Hindlimb muscle (tissue), 1 donor: ENCODE results near the gene JPH3. TPM values are rescaled to one million over a fixed set of nuclear protein-coding genes. Genes with fewer than 3 reads are reported as not detected.

Source experiments
- DNase-seq: peaks from one replicate; pipeline ENCODE4 v3.0.0-alpha.2; 2013
- polyA plus RNA-seq: library from polyadenylated mRNA; unstranded; fragments of 120-200 nt; gene quantifications from one replicate; pipeline ENCODE4 v1.2.1, GENCODE V29; 2013; ENCODE audit not compliant: insufficient read length

Gene JPH3
- polyA plus RNA-seq, 1 donor: 0.39 TPM

- no peak for DNase-seq
These were observed 25.4 kb downstream of the JPH3 start for GRCh38 chr16:87627542-87628245.

GRCh38 chr16:87628246-87628923, 26.1 kb downstream of the JPH3 start:
- DNase-seq: no peak

- DNase-seq: no peak
These were observed 26.6 kb downstream of the JPH3 start for GRCh38 chr16:87628940-87629339.

- no peak for DNase-seq
These were observed 28.8 kb downstream of the JPH3 start for GRCh38 chr16:87631067-87631466.

- no peak for DNase-seq
These were observed 32.1 kb downstream of the JPH3 start for GRCh38 chr16:87634411-87634810.

- DNase-seq: no peak
These were observed 33.3 kb downstream of the JPH3 start for GRCh38 chr16:87635541-87636049.

GRCh38 chr16:87636050-87636684, 33.9 kb downstream of the JPH3 start:
- peak; percentile 64 for DNase-seq

- DNase-seq: no peak
These were observed 34.4 kb downstream of the JPH3 start for GRCh38 chr16:87636741-87637140.

- no peak for DNase-seq
These were observed 35.0 kb downstream of the JPH3 start for GRCh38 chr16:87637357-87637756.

- no peak for DNase-seq
These were observed 36.4 kb downstream of the JPH3 start for GRCh38 chr16:87638736-87639135.

- DNase-seq: no peak
These were observed 39.4 kb downstream of the JPH3 start for GRCh38 chr16:87641721-87642120.

GRCh38 chr16:87642491-87642890, 40.2 kb downstream of the JPH3 start:
- DNase-seq: no peak

- DNase-seq: no peak
These were observed 41.9 kb downstream of the JPH3 start for GRCh38 chr16:87644186-87644585.

- DNase-seq: no peak
These were observed 42.3 kb downstream of the JPH3 start for GRCh38 chr16:87644596-87644995.

- DNase-seq: no peak
These were observed 43.5 kb downstream of the JPH3 start for GRCh38 chr16:87645802-87646201.

GRCh38 chr16:87647431-87648185, 45.3 kb downstream of the JPH3 start:
- DNase-seq: no peak

GRCh38 chr16:87648236-87648635, 45.9 kb downstream of the JPH3 start:
- no peak for DNase-seq

GRCh38 chr16:87648698-87649487, 46.6 kb downstream of the JPH3 start:
- DNase-seq: no peak

GRCh38 chr16:87652386-87652785, 50.1 kb downstream of the JPH3 start:
- no peak for DNase-seq

GRCh38 chr16:87652799-87653198, 50.5 kb downstream of the JPH3 start:
- no peak for DNase-seq

- DNase-seq: no peak
These were observed 50.9 kb downstream of the JPH3 start for GRCh38 chr16:87653234-87653633.

GRCh38 chr16:87654826-87655225, 52.5 kb downstream of the JPH3 start:
- no peak for DNase-seq
